NCI-H345 treated with DMSO at 0.1 percent for 48 hours (cell line): ENCODE data around the gene ASCC3.
"Not testable (repeated sequence)": the region's sequence is repeated elsewhere in the genome, so short reads cannot be mapped to it uniquely, and the experiment has no call there.

Experiments used
- DNase-seq: peaks from one replicate; lab custom pipeline; 2025; ENCODE audit not compliant: unreplicated experiment; lab: John Stamatoyannopoulos, UW

Gene ASCC3

DNA sequence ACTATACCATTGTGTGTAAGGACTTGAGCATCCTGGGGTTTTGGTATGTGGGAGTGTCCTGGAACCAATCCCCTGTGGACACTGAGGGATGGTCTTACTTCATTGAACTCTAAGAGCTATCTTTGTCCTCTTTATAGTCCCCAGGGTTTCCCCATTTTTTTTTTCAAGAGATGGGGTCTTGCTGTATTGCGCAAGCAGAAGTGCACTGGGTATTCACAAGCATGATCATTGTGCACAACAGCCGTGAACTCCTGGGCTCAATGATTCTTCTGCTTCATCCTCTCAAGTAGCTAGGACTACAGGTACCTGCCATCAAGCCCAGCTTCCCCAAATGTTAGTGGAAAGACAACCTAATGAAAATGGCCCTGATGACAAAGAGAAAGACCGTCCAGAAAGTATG is 2.2 kb upstream of the ASCC3 start:
- DNase-seq, result no peak

DNA sequence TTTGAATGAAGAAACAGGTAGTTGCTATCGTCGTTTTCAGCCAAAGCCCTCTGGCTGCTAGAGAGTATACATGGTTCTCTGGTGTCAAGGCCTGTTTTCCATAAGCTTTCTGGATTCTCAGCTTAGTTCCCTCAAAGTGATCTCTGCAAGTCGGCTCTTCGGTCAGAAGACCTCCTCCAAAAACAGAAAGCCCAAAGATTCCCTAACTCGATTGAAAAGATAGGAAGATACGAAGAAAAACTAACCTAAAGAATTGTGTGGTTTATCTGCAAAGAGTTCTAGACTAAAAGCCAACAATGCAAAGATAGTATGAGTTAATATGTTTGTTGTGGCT is 545 bp upstream of the ASCC3 start:
- DNase-seq, result peak; percentile 63

DNA sequence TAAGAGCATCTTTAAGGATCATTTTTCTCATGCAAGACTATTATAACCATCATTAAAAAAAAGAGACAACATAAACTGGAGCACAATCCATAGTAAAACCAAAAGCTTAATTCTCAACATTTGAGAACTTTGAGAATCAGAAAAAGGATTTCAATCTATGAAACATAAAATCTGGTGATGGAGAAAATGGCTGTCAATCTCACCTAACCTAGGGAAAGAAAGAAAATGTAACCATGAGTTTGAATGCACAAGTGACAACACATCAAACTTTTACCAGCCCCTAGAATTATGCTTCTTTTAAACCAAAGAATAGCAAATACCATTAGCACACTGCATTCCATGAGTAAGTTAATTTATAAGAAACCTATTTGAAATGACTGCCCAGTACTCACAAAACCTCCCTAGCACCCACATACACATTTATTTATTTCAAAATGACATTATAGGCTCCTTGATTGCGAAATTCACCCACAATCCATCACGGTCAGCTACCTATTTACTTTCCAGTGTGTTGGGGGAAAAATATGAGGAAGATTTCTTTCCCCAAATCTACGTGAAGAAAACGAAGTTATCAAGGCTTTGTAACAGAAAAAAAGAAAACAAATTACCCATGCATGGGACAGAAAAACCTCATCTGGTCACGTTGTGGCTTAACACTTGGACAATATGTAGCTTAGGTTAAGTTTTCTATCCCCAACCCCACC is 828 bp downstream of the ASCC3 start:
- no peak for DNase-seq

DNA sequence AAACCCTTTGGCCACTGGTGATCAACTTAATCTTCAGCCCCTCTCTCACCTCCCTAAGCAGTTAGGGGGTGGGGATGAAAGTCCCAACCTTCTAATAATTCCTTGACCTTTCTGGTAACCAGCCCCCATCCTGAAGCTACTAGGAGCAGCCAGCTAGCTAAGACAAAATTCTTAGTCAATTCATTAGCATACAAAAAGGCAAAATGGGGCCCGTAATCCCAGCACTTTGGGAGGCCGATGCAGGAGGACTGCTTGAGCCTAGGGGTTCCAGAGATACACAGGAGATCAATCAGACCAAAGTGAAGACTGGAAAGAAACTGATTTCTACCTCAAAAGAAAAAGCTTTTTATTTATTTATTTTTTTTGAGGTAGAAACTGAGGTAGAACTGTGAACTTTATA is 1.8 kb downstream of the ASCC3 start:
- DNase-seq, result no peak

DNA sequence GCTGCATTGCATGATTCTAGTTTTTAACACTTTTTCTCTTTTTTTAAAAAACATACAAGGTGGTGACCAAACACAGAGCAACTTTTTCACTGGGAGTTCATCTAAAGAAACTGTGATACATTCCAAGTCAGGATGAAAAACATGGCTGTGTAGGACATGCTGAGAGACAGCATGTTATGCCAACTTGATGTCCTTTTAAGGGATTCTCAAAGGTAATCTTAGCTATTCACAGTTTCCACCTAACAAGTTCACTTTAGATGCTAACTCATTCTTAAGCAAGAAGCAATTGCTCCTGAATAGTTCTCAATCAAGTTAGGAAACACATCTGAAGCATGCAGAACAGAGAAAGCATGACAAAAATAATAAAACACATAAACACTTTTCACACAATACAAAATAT is 3.3 kb downstream of the ASCC3 start:
- DNase-seq, result no peak

DNA sequence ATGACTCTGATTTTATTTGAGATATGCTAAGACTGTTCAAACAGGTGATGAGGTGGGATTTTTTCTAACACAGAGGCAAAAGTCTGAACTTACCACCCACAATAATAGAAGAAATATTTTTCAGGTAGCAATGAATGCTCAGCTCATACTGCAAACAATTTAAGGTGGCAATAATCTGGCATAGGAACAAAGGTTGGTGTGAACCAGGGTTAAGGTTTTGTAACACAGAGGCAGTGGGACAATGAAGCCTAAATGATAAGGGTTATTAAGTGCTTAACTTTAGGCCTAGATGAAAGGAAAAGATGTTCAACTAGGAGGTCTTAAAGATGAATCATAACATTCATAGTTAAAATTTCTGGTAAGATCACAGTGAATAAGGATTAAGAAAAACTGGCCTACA is 4.9 kb downstream of the ASCC3 start:
- no peak for DNase-seq

DNA sequence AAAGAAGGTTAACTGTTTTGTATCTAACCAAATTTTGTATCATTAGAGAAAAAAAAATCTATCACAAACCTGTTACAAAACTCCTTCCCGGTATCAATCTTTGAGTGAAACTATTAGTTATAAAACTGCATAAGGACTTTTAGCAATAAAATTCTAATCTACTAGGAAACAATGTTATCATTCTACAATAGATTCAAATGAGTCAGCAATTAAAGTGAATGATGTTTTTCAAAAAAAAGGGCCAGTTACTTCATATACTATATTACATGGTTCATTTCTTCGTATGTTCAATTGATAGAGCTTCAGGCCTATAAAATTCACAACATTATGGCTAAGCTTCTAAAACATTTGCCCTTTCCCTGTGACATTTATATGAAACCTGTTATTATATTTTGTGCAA is 15.6 kb downstream of the ASCC3 start:
- DNase-seq, result no peak

DNA sequence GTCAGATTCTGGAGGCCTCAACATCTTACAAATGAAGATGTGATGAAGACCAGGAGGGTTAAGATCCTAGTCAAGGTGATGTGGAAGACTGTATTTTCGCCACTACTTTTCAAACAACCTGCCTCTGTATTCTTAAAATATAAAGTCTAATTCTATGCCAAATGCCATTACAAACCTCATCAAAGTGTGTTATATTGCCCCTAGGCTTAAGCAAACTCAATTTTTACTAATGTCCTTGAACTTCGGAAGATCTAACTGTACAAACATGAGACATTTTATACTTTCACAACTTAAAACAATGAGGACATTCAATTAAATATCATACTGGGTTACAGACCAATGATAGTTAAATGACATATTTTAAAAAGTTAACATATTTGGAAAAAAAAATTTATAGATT is 19.1 kb downstream of the ASCC3 start:
- DNase-seq, result no peak

DNA sequence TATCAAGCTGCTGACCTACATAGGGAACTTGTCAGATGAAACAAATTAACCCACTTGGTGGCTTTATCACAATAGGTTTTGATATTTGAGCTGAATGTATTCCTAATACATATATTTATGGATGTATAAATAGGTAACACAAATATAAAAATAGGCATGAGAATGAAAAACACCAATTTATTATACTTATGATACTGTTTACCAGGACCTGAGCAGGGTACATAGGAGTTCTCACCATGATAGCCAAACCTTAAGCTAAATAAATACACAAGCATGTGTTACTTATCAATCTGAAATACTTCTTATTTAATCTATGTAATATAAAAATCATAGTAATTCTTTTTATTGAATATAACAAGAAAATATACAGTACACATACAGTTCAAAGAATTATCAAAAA is 25.0 kb downstream of the ASCC3 start:
- DNase-seq, result no peak

DNA sequence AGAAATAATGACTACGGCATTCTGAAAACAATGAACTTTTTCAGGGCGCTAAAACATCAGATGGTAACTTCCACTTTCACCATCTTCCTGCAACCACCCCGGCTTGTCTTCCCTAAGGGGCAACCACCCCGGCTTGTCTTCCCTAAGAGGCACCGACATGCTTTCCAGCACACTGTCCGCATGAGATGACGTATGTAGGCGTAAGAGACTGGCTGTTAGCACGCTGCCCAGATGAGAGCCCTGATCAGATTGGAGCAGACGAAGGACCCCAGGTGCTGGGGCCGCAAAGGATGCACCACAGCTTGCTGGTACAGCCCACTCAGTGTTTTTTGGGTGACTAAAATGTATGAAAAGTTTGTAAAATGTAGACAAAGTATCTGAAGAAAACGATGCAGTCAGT is 29.3 kb downstream of the ASCC3 start:
- no peak for DNase-seq

DNA sequence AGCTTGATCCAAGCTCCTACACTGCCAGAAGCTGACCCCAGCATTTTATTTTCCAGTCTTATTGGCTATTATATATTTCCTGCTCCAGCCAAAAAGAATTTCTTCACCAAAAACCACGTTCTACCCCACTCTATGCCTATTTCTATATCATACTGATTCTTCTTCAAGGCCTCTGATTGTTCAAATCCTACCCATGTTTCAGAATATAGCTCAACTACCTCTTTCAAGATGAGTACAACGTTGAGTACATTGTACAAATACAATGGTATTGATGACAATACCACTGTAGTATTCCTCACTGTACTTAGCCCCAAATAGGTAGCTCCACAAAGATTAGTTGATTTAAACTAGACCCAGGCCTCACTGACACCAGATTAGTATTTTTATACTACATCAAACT is 31.0 kb downstream of the ASCC3 start:
- no peak for DNase-seq

DNA sequence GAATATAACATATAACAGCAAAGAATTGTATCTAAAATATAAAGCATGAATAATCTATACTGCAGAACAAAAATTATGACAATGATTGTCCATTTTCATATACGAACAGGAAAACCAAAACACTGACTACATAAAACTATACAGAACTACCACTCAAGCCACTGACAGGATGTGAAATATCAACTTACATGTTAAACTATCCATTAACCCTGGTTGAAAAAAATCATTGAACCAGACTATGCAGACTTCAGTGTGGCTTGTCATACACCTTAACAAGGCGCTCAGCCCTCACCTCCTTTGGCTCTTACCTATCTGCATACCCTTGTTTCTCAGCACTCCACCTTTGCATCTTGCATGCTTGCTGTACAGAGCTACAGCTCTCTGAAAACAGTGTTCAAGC is 34.9 kb downstream of the ASCC3 start:
- DNase-seq, result no peak

DNA sequence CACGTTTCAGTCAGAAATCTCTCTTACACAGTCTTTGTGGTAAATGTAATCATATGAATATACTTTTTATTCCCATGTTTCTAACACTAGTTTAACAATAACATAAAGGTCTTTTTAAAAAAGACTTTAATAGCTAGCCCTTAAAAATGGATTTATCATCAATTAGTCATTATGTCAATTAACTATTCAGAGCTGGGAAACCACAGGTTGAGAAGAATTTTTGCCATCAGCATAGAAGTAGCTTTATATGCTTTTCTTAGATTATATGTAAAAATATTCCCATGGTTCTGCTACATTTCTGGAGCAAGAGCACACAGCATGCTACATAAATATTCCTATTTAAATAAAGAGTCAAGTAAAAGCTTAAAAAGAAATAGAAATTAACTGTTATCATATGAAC is 35.5 kb downstream of the ASCC3 start:
- no peak for DNase-seq

DNA sequence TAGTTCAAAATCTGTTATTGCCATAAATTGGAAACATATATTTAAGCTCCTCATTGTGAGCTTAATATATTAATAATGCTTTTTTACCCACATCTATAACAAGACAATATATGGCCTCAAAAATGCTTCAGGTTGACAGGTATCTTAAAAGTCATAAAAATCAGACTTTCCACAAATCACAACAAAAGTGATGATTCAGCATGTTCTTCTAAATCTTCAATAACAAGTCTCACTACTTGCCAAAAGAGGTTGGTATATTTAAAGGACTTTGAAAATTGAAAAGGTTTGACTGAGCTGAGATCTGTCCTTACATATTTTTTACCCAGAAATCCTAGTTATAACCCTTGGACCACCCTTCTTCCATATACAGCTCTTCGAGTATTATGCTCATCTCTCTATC is 41.7 kb downstream of the ASCC3 start:
- DNase-seq, result no peak

DNA sequence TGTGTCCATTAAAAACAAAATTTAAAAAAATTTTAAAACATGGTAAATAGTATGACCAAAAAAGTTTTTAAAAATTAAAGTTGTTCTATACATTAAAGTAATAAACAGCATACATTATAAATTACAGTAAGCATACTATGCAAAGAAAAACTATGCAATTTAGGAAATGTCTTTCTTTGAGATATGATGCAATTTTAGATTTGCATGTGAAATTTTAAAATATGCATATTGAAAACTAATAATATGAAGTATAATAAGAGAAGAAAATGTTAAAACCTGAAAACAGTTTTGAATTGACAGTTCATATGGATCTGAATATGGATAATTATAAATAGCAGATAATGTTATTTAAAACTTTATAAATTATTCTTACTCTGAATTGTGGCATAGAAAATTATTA is 43.1 kb downstream of the ASCC3 start:
- no peak for DNase-seq

DNA sequence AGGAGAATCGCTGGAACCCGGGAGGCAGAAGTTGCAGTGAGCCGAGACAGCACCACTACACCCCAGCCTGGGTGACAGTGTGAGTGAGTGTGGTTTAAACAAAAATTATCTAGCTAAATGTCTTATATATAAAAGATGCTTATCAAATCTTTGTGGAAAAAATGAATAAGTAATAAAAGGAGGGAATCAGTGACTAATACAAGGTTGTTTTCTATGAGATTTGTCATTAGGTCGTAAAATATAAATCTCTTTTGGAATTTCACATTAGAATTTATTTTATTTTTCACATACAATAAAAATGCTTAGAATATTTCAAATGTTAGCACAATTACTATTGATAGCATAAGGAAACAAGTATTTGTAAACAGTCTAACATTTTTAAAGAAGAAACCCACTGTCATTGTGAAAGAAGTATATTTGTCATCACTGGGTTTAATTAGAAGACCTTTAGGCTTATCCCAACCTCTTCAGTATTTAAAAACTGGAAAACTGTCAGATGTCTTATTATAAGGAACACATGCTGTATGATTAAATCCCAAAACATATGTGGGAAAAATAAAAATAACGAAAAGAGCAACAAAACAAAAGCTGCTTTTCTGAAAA is 47.1 kb downstream of the ASCC3 start:
- DNase-seq, result no peak

DNA sequence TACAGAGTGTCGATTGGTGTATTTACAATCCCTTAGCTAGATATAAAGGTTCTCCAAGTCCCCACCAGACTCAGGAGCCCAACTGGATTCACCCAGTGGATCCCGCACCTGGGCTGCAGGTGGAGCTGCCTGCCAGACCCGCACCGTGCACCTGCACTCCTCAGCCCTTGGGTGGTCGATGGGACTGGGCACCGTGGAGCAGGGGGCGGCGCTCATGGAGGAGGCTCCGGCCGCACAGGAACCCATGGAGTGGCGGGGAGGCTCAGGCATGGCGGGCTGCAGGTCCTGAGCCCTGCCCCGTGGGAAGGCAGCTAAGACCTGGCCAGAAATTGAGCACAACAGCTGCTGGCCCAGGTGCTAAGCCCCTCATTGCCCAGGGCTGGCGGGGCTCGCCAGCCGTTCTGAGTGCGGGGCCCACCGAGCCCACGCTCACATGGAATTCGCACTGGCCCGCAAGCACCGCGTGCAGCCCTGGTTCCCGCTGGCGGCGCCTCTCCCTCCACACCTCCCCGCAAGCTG is 52.0 kb downstream of the ASCC3 start:
- not testable (repeated sequence) for DNase-seq

DNA sequence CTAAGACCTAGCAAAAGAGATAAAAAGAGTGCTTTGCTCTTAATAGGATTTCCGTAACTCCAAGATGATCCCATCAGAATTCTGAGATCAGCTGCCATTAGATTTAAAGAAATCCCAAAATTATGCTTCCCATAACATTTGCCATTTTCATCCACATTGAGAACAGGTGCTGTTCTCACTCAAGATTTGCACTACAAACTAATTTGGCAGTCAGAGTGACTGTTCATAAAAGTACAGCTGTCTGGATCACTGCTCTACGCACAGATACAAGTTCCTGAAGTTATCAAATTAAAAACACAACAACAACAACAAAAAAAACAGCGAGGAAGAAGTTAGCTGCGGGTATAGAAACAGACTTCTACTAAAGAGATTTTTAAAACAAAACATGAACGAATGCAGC is 58.1 kb downstream of the ASCC3 start:
- DNase-seq, result no peak

DNA sequence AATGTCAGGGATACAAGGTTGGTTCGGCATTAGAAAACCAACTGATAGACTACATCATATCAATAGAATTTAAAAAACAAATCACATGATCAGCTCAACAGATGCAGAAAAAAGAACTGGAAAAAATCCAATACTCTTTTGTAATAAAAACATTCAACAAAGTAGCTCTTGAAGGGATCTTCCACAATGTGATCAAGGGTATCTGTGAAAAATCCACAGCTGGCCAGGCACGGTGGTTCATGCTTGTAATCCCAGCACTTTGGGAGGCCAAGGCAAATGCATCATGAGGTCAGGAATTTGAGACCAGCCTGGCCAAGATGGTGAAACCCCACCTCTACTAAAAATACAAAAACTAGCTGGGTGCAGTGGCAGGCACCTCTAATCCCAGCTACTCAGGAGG is 63.1 kb downstream of the ASCC3 start:
- no peak for DNase-seq

DNA sequence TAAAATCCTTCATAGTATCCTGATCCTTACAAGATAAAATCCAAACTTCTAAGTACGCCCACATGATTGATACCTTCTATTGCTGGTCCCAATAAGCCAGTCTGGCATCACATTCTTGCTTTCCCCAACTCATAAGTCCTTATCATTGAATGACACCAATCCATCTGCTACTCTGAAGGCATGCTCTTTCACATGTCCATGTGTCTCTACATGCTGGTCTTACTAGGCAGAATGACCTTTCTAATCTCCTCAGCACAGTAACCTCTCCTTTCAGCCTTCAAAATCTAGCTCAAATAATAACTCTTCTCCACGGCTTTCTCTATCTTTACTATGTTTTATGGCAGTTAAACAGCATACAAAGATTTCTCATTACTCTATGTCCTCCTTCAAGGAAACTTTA is 71.1 kb downstream of the ASCC3 start:
- DNase-seq, result no peak

DNA sequence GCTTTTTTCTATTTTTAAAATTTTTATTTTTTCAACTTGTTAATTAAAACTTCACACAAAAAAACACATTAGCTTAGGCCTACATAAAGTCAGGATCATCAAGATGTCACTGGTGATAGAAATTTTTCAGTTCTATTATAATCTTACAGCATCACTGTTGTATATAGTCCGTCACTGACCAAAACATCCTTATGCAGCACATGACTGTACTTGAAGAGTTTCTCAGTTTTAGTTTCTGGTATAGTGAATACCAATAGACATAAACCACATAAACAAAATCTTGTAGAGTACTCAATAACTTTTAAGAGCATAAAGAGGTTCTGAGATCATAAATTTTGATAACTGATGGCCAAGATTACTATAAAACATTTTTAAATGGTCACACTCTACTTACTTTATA is 71.8 kb downstream of the ASCC3 start:
- DNase-seq, result no peak

DNA sequence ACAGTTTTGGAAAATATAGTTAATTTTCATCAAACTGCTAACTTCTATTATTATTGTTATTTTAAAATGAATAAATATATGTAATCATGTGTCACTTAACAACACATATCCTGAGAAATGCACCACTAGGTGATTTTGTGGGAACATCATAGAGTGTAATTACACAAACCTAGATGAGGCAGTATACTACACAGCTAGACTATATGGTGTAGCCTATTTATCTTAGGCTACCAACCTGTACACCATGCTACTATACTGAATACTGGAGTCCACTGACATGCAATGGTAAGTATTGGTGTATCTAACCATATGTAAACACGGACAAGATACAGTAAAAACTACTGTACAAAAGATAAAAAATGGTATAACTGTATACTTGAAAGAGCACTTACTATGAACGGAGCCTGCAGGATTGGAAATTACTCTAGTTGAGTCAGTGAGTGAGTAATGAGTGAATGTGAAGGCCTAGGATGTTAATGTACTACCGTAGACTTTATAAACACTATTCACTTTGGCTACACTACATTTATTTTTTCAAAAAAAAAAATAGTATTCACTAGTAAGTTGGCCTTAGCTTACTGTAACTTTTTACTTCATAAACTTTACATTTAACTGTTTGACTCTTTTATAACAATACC is 72.4 kb downstream of the ASCC3 start:
- DNase-seq, result no peak

DNA sequence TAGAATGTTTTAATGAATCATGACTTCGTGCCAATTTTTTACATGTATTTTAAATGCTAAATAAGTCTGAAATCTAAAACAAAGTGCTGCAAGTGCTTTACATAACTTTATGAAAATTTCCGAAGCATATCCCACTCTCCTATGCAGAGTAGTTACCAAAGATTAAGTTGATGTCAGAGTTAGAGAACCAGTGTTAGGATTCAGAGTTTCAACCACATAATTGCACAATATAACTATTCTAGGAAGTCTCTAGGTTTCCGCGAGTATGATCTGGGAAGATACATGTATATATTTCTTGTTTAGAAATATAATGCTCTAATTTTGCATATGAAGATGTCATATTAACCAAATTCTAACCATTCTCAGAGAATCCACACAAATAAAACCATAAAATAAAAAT is 74.8 kb downstream of the ASCC3 start:
- DNase-seq, result no peak
